Loucy (cell line): Measurements from ENCODE around the gene HOXA6.

Experiments
- CTCF ChIP-seq: fragments of 200-600 bp; sonication (generic); conservative IDR thresholded peaks from 2 replicates; pipeline ENCODE4 v1.5.1; 2014; ENCODE audit warnings: mild to moderate bottlenecking, antibody characterized with exemption, low read length
- EZH2phosphoT487 ChIP-seq: fragments of 200-600 bp; IDR thresholded peaks from 2 replicates; pipeline ENCODE4 v1.6.1; 2018; ENCODE audit warnings: antibody characterized with exemption, mild to moderate bottlenecking, moderate library complexity, borderline replicate concordance

- TF ChIP-seq CTCF (no peak), EZH2phosphoT487 (no peak)
These were observed 19.5 kb downstream of the HOXA6 start for GRCh38 chr7:27128034-27128433.
